Activated T-helper 2 cell treated with anti-CD3 and anti-CD28 coated beads, Interferon-gamma antibody, Interleukin-2, Interleukin-4, amounts not matched to agents 10 μg/mL and 5 μg/mL and 100 μg/mL, durations not matched to agents 14 hours and 24 hours and 36 hours (primary cell): ENCODE results near the gene SORCS1. TPM values are rescaled to one million over a fixed set of nuclear protein-coding genes. Genes with fewer than 3 reads are reported as not detected.

ENCODE experiments used
- DNase-seq: peaks from one replicate; pipeline ENCODE4 v3.0.0; 2021; ENCODE audit warnings: low spot score
- H3K27ac Mint-ChIP-seq: one replicate; pipeline ENCODE4 v1.8.0; 2021; ENCODE audit warnings: mixed read lengths
- H3K27me3 Mint-ChIP-seq: one replicate; pipeline ENCODE4 v1.8.0; 2021; ENCODE audit warnings: low read depth, mixed read lengths
- H3K36me3 Mint-ChIP-seq: one replicate; pipeline ENCODE4 v1.8.0; 2021; ENCODE audit warnings: low read depth, mixed read lengths
- H3K4me1 Mint-ChIP-seq: one replicate; pipeline ENCODE4 v1.8.0; 2021; ENCODE audit warnings: low read depth, mixed read lengths
- H3K4me3 Mint-ChIP-seq: one replicate; pipeline ENCODE4 v1.8.0; 2021; ENCODE audit warnings: low read depth, mild to moderate bottlenecking, moderate library complexity, mixed read lengths
- H3K9me3 Mint-ChIP-seq: one replicate; pipeline ENCODE4 v1.8.0; 2021; ENCODE audit warnings: mixed read lengths
- intact Hi-C: fragments of 100-400 bp; cut with micrococcal nuclease; formaldehyde crosslinking; loops from one replicate; pipeline ENCODE4 v1.15.1; 2023
- total RNA-seq: library from RNA; stranded (reverse); gene quantifications from 2 replicates; pipeline ENCODE4 v1.2.3, GENCODE V29; 2022

Gene SORCS1
- total RNA-seq, 1 donor from 2014 or later: 0.09 TPM

- Mint-ChIP-seq H3K36me3 (no peaks in the 10 kb centered on the region), H3K27me3 (no peaks in the 10 kb centered on the region), H3K9me3 (no peaks in the 10 kb centered on the region), H3K4me1 (no peaks in the 10 kb centered on the region), H3K4me3 (no peak overlapping the region), H3K27ac (no peak overlapping the region)
- intact Hi-C loops: no loop called here
- DNase-seq: no peak
Measured at GRCh38 chr10:107059068-107059804, 105.3 kb downstream of the SORCS1 start.

GRCh38 chr10:107058331-107058730 lies 106.2 kb downstream of the SORCS1 start:
- Mint-ChIP-seq H3K4me3 (no peak overlapping the region), H3K4me1 (no peaks in the 10 kb centered on the region), H3K27ac (no peak overlapping the region), H3K9me3 (no peaks in the 10 kb centered on the region), H3K27me3 (no peaks in the 10 kb centered on the region), H3K36me3 (no peaks in the 10 kb centered on the region)
- DNase-seq: no peak
- intact Hi-C loops: no loop called here

- H3K36me3 Mint-ChIP-seq: no peaks in the 10 kb centered on the region
- no peaks in the 10 kb centered on the region for H3K27me3 Mint-ChIP-seq
- no peak overlapping the region for H3K4me3 Mint-ChIP-seq
- H3K4me1 Mint-ChIP-seq: no peaks in the 10 kb centered on the region
- intact Hi-C loops: no loop called here
- no peak for DNase-seq
- no peak overlapping the region for H3K27ac Mint-ChIP-seq
- H3K9me3 Mint-ChIP-seq: no peaks in the 10 kb centered on the region
Measured at GRCh38 chr10:107056182-107056581, 108.3 kb downstream of the SORCS1 start.

GRCh38 chr10:107054469-107055156 lies 109.9 kb downstream of the SORCS1 start:
- DNase-seq: no peak
- H3K4me3 Mint-ChIP-seq: no peak overlapping the region
- intact Hi-C loops: no loop called here

GRCh38 chr10:107051769-107052168 lies 112.7 kb downstream of the SORCS1 start:
- no peaks in the 10 kb centered on the region for H3K36me3 Mint-ChIP-seq
- no peak overlapping the region for H3K27ac Mint-ChIP-seq
- DNase-seq: no peak
- intact Hi-C loops: no loop called here
- H3K4me1 Mint-ChIP-seq: no peaks in the 10 kb centered on the region
- no peak overlapping the region for H3K4me3 Mint-ChIP-seq
- peaks cover 15% of the 10 kb centered on the region for H3K9me3 Mint-ChIP-seq
- no peaks in the 10 kb centered on the region for H3K27me3 Mint-ChIP-seq

More at GRCh38 chr10:107054469-107055156, 109.9 kb downstream of the SORCS1 start:
- H3K9me3 Mint-ChIP-seq: peaks cover 6% of the 10 kb centered on the region
- no peaks in the 10 kb centered on the region for H3K27me3 Mint-ChIP-seq
- no peaks in the 10 kb centered on the region for H3K36me3 Mint-ChIP-seq
- H3K27ac Mint-ChIP-seq: no peak overlapping the region
- H3K4me1 Mint-ChIP-seq: no peaks in the 10 kb centered on the region

GRCh38 chr10:107043461-107043860 lies 121.0 kb downstream of the SORCS1 start:
- peaks cover 19% of the 10 kb centered on the region for H3K9me3 Mint-ChIP-seq
- no peak overlapping the region for H3K27ac Mint-ChIP-seq
- intact Hi-C loops: no loop called here
- no peak overlapping the region for H3K4me3 Mint-ChIP-seq
- no peaks in the 10 kb centered on the region for H3K27me3 Mint-ChIP-seq
- no peaks in the 10 kb centered on the region for H3K36me3 Mint-ChIP-seq
- no peak for DNase-seq
- H3K4me1 Mint-ChIP-seq: no peaks in the 10 kb centered on the region

- Mint-ChIP-seq H3K4me1 (no peaks in the 10 kb centered on the region), H3K27me3 (no peaks in the 10 kb centered on the region), H3K4me3 (no peak overlapping the region), H3K27ac (no peak overlapping the region), H3K9me3 (no peaks in the 10 kb centered on the region), H3K36me3 (no peaks in the 10 kb centered on the region)
- intact Hi-C loops: no loop called here
- no peak for DNase-seq
Measured at GRCh38 chr10:107037192-107038122, 127.0 kb downstream of the SORCS1 start.

- Mint-ChIP-seq H3K27me3 (no peaks in the 10 kb centered on the region), H3K4me3 (no peak overlapping the region), H3K36me3 (no peaks in the 10 kb centered on the region), H3K27ac (no peak overlapping the region), H3K9me3 (no peaks in the 10 kb centered on the region), H3K4me1 (no peaks in the 10 kb centered on the region)
- no peak for DNase-seq
- intact Hi-C loops: no loop called here
Measured at GRCh38 chr10:107033799-107034422, 130.6 kb downstream of the SORCS1 start.

- Mint-ChIP-seq H3K4me1 (no peaks in the 10 kb centered on the region), H3K27ac (no peak overlapping the region), H3K27me3 (no peaks in the 10 kb centered on the region), H3K9me3 (no peaks in the 10 kb centered on the region), H3K36me3 (no peaks in the 10 kb centered on the region), H3K4me3 (no peak overlapping the region)
- DNase-seq: no peak
- intact Hi-C loops: no loop called here
Measured at GRCh38 chr10:107032700-107033401, 131.7 kb downstream of the SORCS1 start.

GRCh38 chr10:107031931-107032699 lies 132.4 kb downstream of the SORCS1 start:
- H3K9me3 Mint-ChIP-seq: no peaks in the 10 kb centered on the region
- no peak overlapping the region for H3K27ac Mint-ChIP-seq
- H3K4me3 Mint-ChIP-seq: no peak overlapping the region
- no peak for DNase-seq
- intact Hi-C loops: no loop called here
- no peaks in the 10 kb centered on the region for H3K27me3 Mint-ChIP-seq
- no peaks in the 10 kb centered on the region for H3K4me1 Mint-ChIP-seq
- no peaks in the 10 kb centered on the region for H3K36me3 Mint-ChIP-seq

GRCh38 chr10:107028236-107028635 lies 136.3 kb downstream of the SORCS1 start:
- H3K4me3 Mint-ChIP-seq: no peak overlapping the region
- intact Hi-C loops: no loop called here
- no peaks in the 10 kb centered on the region for H3K4me1 Mint-ChIP-seq
- no peaks in the 10 kb centered on the region for H3K9me3 Mint-ChIP-seq
- no peaks in the 10 kb centered on the region for H3K36me3 Mint-ChIP-seq
- H3K27me3 Mint-ChIP-seq: no peaks in the 10 kb centered on the region
- no peak overlapping the region for H3K27ac Mint-ChIP-seq
- DNase-seq: no peak
